Stimulated activated effector memory CD8-positive, alpha-beta T cell treated with anti-CD3 and anti-CD28 coated beads, Interleukin-12 subunit alpha, Interleukin-12 subunit beta, amount 100 ng/mL, for 72 hours (primary cell): Measurements from ENCODE around the gene SLC35F6.
"Not testable (repeated sequence)": the region's sequence is repeated elsewhere in the genome, so short reads cannot be mapped to it uniquely, and the experiment has no call there.

Experiments used
- ATAC-seq: fragments of 150-1000 bp; cut with Tn5 transposase; 2 replicates; pipeline ENCODE4 v1.10.0; 2021
- DNase-seq, 2 donors: peaks; one replicate each; pipeline ENCODE4 v3.0.0; 2021 to 2022; ENCODE audit warnings: low spot score in 2 of 2
- H3K27ac Mint-ChIP-seq: one replicate; pipeline ENCODE4 v1.8.0; 2022; ENCODE audit warnings: mild to moderate bottlenecking, mixed read lengths
- H3K36me3 Mint-ChIP-seq: one replicate; pipeline ENCODE4 v1.8.0; 2022; ENCODE audit warnings: mild to moderate bottlenecking, mixed read lengths
- H3K4me1 Mint-ChIP-seq: one replicate; pipeline ENCODE4 v1.8.0; 2022; ENCODE audit warnings: mixed read lengths
- H3K4me3 Mint-ChIP-seq: one replicate; pipeline ENCODE4 v1.8.0; 2022; ENCODE audit warnings: mild to moderate bottlenecking, mixed read lengths
- H3K9me3 Mint-ChIP-seq: one replicate; pipeline ENCODE4 v1.8.0; 2022; ENCODE audit warnings: mixed read lengths

SLC35F6 gene

DNA sequence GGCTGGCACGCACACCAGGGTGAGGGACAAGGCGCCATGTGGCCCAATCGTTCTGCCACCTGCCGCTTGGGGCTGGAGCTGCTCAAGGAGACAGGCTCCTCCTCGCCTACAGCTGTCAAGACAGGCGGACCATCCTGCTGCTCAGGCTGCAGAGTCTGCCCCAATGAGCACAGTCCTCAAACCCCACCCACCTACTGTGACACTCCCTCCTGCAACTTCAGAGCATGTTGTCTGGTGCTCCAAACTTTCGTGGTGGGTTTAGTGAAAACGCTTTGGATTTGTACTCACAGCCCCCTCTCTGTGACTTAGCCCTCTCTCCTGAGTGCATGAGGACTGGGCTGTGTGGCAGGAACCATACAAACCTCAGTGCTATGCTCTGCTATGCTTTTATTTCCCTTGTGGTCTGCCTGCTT lies 23.2 kb upstream of the SLC35F6 start:
- ATAC-seq (peak; percentile 76), DNase-seq (no peak)
- Mint-ChIP-seq H3K4me3 (no peak overlapping the region), H3K36me3 (no peaks in the 10 kb centered on the region), H3K27ac (no peak overlapping the region), H3K4me1 (peaks cover 12% of the 10 kb centered on the region), H3K9me3 (no peaks in the 10 kb centered on the region)

DNA sequence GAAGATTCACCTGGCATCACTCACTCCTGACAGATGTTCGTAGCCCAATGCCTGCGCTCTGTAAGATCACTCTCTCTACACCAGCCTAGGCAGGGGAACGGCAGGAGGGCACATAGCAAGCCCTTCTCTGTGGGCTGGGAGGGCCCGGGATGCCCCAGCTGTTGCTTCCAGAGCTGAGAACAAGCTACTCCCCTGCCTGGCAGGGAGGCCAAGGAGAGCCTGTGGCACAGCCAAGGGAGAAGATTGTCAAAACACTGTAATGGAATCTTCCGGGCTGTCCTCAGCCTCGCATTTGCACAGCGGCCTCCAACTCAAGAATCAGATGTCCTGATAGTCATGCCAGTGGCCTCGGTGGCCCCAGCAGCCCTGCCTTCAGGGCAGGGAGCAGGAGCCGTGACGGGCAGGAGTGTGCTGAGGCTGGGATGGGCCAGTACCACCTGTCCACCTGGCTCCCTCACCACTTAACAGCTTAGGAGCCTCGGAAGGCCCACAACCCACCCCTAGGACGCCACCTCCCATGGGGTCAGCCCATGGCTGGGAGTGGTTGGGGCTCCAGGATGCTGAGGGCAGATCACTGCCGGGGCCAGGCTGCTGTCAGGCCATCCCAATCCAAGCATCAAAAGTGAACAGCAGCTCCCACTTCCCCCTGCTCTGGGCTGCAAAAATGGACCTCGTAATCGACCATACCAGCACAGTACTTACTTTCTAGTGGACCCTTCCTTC lies 21.9 kb upstream of the SLC35F6 start:
- Mint-ChIP-seq H3K4me3 (no peak overlapping the region), H3K9me3 (no peaks in the 10 kb centered on the region), H3K27ac (no peak overlapping the region), H3K4me1 (peaks cover 12% of the 10 kb centered on the region), H3K36me3 (no peaks in the 10 kb centered on the region)
- DNase-seq (no peak), ATAC-seq (no peak)

DNA sequence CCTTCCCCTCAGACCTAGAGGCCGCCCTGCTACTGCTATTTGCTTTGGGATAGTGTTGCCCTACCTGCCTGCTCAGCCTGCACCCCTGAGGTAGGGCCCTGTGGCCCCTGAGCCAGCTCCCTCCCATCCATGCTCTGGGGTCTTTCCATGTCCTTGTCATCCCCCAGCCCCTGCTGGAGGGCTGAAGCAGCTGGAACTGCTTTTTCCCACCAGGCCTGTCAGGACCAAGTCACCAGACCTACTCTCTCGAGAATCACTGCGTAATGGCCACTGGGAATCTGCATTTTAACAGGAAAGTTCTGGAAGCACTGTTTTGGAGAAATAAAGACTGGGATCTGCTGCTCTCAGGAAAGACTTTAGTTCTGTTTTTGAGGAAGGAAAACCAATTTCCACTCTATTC lies 20.2 kb upstream of the SLC35F6 start:
- DNase-seq (no peak), ATAC-seq (no peak)
- Mint-ChIP-seq H3K4me3 (no peak overlapping the region), H3K36me3 (no peaks in the 10 kb centered on the region), H3K4me1 (peaks cover 12% of the 10 kb centered on the region), H3K27ac (no peak overlapping the region), H3K9me3 (no peaks in the 10 kb centered on the region)

DNA sequence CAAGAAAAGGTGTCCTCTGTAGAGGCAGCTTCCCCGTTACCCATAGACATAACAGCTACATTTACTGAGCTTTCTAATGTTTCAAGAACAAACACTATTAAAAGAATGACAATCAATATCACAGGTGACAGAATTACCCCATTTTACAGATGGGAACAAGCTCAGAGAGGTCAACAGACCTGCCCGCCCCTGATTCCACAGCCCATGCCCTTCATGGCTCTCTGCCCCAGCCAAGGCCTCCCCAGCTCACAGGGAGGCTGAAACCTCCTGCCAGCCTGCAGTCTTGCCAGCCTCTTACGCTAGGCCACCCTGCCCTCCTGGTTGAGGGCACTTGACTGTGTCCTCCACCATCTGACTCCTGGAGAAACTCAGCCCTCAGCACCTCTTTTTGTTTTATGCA lies 19.1 kb upstream of the SLC35F6 start:
- Mint-ChIP-seq H3K4me3 (no peak overlapping the region), H3K27ac (no peak overlapping the region), H3K9me3 (no peaks in the 10 kb centered on the region), H3K4me1 (peaks cover 12% of the 10 kb centered on the region), H3K36me3 (no peaks in the 10 kb centered on the region)
- DNase-seq = no peak
- ATAC-seq = no peak

DNA sequence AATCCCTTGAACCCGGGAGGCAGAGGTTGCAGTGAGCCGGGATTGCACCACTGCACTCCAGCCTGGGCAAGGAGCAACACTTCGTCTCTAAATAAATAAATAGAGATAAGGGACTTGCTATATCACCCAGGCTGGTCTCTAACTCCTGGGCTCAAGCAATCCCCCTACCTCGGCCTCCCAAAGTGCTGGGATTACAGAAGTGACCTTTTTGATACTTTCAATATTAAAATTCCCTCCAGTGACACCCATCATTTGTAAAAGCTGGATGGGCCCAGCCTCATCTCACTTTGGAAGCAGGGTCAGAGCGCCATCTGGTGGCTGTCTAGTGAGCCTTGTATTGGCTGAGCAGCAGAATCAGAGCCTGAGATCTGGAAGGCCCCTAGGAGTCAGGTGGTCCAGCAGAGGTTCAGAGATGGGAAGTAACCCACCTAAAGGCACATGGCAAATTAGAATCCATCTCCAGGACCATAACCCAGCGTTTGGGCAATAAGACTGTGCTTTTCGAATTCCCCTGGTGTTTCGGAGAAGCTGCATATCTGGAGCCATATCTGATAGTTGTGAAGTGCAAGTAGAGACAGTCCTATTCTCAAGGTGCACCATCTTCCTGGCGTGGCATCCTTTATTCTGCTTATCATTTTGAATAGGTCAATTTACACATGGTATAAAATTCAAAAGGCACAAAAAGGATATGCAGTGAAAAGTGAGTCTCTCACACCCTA lies 18.3 kb upstream of the SLC35F6 start:
- Mint-ChIP-seq H3K9me3 (no peaks in the 10 kb centered on the region), H3K36me3 (no peaks in the 10 kb centered on the region), H3K27ac (no peak overlapping the region), H3K4me1 (peaks cover 9% of the 10 kb centered on the region), H3K4me3 (no peak overlapping the region)
- ATAC-seq = peak; percentile 75
- peak; percentile 72 to 87 for DNase-seq

DNA sequence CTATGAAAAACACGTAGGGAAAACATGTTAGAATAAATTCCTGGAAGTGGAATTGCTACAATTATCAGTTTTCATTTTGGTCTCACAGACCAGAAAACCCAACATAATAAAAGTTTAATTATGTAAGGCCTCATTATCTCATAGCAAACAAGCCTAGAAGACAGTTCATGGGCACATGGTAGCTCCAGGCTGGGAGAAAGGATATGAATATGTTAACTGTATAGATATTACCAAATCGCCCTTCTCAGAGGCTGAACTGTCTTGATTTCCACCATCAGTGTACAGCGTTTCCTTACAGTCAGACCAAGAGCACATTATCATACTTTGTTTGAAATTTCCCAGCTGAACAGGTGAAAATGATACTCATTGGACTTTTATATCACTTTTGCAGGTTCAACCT lies 17.1 kb upstream of the SLC35F6 start:
- no peaks in the 10 kb centered on the region for H3K36me3 Mint-ChIP-seq
- H3K27ac Mint-ChIP-seq = no peak overlapping the region
- H3K9me3 Mint-ChIP-seq = no peaks in the 10 kb centered on the region
- DNase-seq (no peak), ATAC-seq (no peak)
- H3K4me1 Mint-ChIP-seq = no peaks in the 10 kb centered on the region
- no peak overlapping the region for H3K4me3 Mint-ChIP-seq

DNA sequence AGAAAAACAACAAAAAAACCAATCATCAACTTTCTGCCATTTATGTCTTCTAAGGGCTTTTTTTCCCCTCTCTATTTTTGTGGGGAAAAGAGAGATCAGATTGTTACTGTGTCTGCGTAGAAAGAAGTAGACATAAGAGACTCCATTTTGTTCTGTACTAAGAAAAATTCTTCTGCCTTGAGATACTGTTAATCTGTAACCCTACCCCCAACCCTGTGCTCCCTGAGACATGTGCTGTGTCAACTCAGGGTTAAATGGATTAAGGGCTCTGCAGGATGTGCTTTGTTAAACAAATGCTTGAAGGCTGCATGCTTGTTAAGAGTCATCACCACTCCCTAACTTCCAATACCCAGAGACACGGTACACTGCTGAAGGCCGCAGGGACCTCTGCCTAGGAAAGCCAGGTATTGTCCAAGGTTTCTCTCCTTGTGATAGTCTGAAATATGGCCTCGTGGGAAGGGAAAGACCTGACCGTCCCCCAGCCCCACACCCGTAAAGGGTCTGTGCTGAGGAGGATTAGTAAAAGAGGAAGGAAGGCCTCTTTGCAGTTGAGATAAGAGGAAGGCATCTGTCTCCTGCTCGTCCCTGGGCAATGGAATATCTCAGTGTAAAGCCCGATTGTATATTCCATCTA lies 14.2 kb upstream of the SLC35F6 start:
- not testable (repeated sequence) for DNase-seq, H3K27ac Mint-ChIP-seq, ATAC-seq, H3K4me3 Mint-ChIP-seq, H3K36me3 Mint-ChIP-seq, H3K9me3 Mint-ChIP-seq, H3K4me1 Mint-ChIP-seq

DNA sequence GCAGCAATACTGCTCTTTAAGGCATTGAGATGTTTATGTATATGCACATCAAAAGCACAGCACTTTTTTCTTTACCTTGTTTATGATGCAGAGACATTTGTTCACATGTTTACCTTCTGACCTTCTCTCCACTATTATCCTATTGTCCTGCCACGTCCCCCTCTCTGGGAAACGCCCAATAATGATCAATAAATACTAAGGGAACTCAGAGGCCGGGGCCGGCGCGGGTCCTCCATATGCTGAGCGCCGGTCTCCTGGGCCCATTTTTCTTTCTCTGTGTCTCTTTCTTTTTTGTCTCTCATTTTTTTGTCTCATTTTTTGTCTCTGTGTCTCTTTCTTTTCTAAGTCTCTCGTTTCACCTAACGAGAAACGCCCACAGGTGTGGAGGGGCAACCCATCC lies 13.6 kb upstream of the SLC35F6 start:
- not testable (repeated sequence) for DNase-seq, H3K9me3 Mint-ChIP-seq, H3K4me3 Mint-ChIP-seq, ATAC-seq, H3K4me1 Mint-ChIP-seq, H3K27ac Mint-ChIP-seq, H3K36me3 Mint-ChIP-seq

DNA sequence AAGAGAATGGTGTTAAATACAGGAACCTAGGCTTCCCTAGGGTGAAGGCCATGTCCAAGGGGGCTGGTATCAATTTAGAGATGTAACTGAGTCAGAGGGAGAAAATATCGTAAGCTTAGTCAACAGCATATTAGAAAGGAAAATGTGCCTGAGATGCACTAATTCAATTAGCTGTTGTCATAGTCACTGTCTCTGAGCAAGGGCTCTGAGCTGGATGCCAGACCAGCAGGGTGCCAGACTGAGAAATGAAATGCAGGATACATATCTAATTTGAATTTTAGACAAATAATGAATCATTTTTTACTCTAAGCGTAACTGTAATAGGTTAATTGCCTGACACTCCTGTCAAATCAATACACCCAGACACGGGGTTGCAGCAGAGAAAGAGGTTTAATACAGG lies 11.4 kb upstream of the SLC35F6 start:
- DNase-seq (no peak), ATAC-seq (no peak)
- Mint-ChIP-seq H3K4me3 (no peak overlapping the region), H3K27ac (no peak overlapping the region), H3K4me1 (peaks cover 1% of the 10 kb centered on the region), H3K9me3 (no peaks in the 10 kb centered on the region), H3K36me3 (no peaks in the 10 kb centered on the region)

DNA sequence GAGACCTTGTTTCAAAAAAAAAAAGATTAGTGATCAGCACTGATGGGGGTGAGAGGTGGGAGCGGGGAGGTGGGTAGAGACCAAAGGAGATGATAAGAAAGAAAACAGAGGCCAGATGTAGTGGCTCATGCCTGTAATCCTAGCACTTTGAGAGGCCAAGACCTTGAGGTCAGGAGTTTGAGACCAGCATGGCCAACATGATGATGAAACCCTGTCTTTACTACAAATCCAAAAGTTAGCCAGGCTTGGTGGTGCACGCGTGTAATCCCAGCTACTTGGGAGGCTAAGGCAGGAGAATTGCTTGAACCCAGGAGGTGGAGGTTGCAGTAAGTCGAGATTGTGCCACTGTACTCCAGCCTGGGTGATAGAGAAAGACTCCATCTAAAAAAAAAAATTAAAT lies 9.5 kb upstream of the SLC35F6 start:
- H3K4me1 Mint-ChIP-seq = peaks cover 14% of the 10 kb centered on the region
- H3K9me3 Mint-ChIP-seq = no peaks in the 10 kb centered on the region
- H3K36me3 Mint-ChIP-seq = no peaks in the 10 kb centered on the region
- H3K27ac Mint-ChIP-seq = no peak overlapping the region
- ATAC-seq = no peak
- no peak overlapping the region for H3K4me3 Mint-ChIP-seq
- no peak for DNase-seq

DNA sequence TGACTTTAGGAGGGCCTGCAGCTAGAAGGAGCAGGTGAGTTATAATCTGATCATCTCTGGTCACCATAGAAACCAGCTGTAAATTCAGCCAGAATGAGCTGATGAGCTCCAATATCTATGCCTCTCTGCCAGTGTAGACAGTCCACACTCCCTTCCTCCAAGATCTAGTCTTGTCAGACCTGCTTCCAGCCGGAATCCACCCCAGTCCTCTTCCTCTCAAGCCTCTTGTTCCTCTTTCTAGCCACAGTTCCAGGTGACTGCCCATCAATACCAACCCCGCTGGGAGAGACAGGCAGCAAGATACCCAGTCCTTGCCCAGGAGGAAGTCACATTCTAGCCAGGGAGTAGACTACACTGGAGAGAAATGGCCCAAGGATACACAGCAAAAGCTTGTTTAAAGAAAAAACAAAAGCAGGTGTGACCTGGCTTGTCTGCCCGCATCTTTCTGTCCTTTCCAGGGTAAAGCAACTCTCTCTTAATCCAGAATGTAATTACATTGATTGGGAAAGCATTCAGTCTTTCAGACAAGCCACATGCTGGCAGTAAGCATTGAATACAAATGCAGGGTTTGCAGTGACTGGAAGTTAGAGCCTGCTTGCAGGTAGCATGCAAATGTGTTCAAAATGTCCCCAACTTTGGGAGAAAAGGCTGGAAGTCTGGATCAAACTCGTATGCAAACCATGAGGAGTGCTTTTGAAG lies 9.0 kb upstream of the SLC35F6 start:
- Mint-ChIP-seq H3K4me3 (no peak overlapping the region), H3K9me3 (no peaks in the 10 kb centered on the region), H3K27ac (no peak overlapping the region), H3K4me1 (peaks cover 14% of the 10 kb centered on the region), H3K36me3 (no peaks in the 10 kb centered on the region)
- DNase-seq = no peak
- no peak for ATAC-seq

DNA sequence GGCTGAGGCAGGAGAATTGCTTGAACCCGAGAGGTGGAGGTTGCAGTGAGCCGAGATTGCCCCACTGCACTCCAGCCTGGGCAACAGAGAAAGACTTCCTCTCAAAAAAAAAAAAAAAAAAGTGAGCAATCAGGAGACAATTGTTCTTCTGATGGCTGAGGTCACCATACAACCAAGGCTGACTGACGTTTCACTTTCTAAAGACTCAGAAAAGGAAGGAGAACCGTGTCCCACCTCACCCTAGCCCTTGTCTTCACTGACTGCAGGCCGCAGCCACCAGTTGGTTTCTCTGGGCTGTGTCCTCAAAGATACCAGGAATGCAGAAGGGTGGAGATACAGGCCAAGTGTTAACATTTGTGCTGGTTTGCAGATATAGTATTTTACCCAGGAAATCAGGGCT lies 7.7 kb upstream of the SLC35F6 start:
- ATAC-seq (no peak), DNase-seq (no peak)
- no peak overlapping the region for H3K4me3 Mint-ChIP-seq
- peaks cover 14% of the 10 kb centered on the region for H3K4me1 Mint-ChIP-seq
- H3K27ac Mint-ChIP-seq = no peak overlapping the region
- H3K36me3 Mint-ChIP-seq = no peaks in the 10 kb centered on the region
- H3K9me3 Mint-ChIP-seq = no peaks in the 10 kb centered on the region

DNA sequence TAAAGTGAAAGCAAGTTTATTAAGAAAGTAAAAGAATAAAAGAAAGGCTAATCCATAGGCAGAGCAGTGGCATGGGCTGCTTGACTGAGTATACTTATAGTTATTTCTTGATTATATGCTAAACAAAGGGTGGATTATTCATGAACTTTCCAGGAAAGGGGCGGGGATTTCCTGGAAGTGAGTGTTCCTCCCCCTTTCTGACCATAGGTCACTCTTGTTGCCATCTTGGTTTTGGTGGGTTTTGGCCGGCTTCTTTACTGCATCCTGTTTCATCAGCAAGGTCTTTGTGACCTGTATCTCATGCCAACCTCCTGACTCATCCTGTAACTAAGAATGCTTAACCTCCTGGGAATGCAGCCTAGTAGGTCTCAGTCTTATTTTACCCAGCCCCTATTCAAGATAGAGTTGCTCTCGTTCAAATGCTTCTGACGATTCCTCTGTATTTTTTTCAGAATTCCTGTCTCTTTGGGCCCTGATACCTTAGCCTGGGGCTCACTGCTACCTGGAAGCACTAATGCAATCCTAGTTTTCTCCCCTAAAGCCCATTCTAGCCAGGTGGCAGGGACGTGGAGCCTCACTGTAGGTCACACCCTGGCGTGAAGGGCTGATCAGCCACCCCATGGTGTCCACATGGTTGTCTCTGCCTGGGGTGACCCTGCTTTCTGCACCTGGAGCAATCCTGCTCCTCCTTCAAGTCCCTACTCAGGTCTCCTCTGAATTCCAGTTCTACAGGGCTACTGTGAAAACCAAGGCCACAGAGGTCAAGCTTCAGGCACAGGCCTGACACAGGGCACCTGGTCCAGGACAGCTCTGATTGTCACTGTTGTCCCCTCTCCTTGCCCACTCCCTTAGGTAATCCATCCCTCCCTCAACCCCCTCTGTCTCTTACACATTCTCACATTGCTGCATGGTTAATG lies 6.0 kb upstream of the SLC35F6 start:
- peak; percentile 73 for ATAC-seq
- peak in 1 of 2 donors; percentile 80 for DNase-seq
- Mint-ChIP-seq H3K9me3 (no peaks in the 10 kb centered on the region), H3K4me1 (peaks cover 14% of the 10 kb centered on the region), H3K36me3 (no peaks in the 10 kb centered on the region), H3K4me3 (no peak overlapping the region), H3K27ac (peak overlapping the region; percentile 55)

DNA sequence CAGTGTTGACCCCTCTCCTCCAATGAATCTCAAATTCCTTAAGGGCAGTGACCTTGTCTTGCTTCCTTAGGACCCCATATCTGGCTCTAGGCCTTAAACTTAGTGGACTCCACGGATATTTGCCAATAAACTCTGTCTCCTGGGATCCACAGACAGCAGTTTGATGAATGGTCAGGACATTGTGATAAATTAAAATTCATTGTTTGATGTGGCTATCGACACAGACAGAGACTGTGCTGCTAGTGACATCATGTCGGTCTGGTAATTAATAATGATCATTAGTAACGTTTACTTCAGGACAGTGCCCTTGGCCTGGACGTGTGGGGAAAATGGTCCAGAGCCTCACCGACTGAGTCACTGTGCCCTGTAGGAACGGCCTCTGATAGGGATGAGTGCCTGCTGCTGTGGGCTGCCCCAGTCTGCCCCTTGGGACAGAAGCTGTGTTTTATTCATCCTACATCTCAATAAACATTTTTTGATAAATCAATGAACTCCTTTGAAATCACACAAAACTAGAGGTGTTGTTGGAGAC lies 5.2 kb upstream of the SLC35F6 start:
- Mint-ChIP-seq H3K4me1 (peaks cover 14% of the 10 kb centered on the region), H3K9me3 (no peaks in the 10 kb centered on the region), H3K4me3 (no peak overlapping the region), H3K27ac (peak overlapping the region; percentile 55), H3K36me3 (peaks cover 3% of the 10 kb centered on the region)
- ATAC-seq = no peak
- no peak for DNase-seq
